ENCODE results near the gene NECTIN2. TPM values are rescaled to one million over a fixed set of nuclear protein-coding genes. Genes with fewer than 3 reads are reported as not detected.

NECTIN2 gene
- total RNA-seq, 6 experiments from 2014 or later = 63.5 to 127 (median 87.4) TPM

DNA sequence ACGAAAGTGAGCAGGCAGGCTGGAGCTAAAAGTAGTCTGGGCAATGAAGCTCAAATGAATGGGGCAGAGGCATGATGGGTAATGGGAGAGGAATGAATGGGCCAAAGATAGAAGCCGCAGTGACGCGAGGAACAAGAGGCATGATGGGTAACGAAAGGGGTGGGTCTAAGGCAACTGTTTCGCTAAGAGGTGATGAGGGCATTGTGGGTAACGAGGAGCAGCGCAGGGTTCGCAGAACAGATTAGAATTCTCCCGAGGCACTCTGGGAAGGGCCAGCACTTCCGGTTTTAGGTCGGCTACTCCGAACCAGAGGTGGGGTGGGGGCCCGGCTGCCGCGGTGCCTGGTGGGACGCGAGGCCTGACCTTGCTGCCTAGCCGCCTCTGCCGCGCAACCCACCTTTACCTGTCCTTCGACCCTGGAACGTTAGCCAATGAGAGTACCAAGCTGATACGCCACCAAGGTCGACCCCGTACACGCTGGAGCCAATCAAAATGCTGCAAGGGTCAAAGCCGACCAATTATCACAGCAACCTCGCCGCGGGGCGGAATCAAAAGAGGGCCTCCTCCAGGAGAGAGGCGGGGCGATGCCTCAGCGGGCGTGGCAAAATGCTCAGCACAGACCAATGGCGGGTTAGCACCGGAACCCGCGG lies 44.4 kb downstream of the NECTIN2 start:
- no peaks in the 10 kb centered on the region for H3K9me3 ChIP-seq
- peaks cover 0 to 44% (median 15%) of the 10 kb centered on the region in 4 donors for H3K36me3 ChIP-seq
- intact Hi-C loops (cut with DNase I) = no loop called here
- DNase-seq (peak in 1 of 3 donors; percentile 100), ATAC-seq (peak; percentile 85 to 90 (median 87))
- no peaks in the 10 kb centered on the region for H3K27me3 ChIP-seq
- TF ChIP-seq, protein P1, sequence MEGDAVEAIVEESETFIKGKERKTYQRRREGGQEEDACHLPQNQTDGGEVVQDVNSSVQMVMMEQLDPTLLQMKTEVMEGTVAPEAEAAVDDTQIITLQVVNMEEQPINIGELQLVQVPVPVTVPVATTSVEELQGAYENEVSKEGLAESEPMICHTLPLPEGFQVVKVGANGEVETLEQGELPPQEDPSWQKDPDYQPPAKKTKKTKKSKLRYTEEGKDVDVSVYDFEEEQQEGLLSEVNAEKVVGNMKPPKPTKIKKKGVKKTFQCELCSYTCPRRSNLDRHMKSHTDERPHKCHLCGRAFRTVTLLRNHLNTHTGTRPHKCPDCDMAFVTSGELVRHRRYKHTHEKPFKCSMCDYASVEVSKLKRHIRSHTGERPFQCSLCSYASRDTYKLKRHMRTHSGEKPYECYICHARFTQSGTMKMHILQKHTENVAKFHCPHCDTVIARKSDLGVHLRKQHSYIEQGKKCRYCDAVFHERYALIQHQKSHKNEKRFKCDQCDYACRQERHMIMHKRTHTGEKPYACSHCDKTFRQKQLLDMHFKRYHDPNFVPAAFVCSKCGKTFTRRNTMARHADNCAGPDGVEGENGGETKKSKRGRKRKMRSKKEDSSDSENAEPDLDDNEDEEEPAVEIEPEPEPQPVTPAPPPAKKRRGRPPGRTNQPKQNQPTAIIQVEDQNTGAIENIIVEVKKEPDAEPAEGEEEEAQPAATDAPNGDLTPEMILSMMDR (IDR thresholded peaks at IDR 0.05) = no peak
- peak; percentile 72 for TF ChIP-seq POLR2A (IDR thresholded peaks at IDR 0.05)
- peak overlapping the region; percentile 67 to 76 (median 69) for H3K27ac ChIP-seq
- peak overlapping the region; percentile 27 to 62 (median 46) for H3K4me3 ChIP-seq
- 0% methylated on average over 33 of the region's 40 CpGs for WGBS (ENCODE audit: insufficient coverage, low coverage, low lambda C conversion rate, missing lambda C conversion rate)
- H3K4me1 ChIP-seq = peaks cover 0 to 23% (median 8%) of the 10 kb centered on the region in 4 donors

DNA sequence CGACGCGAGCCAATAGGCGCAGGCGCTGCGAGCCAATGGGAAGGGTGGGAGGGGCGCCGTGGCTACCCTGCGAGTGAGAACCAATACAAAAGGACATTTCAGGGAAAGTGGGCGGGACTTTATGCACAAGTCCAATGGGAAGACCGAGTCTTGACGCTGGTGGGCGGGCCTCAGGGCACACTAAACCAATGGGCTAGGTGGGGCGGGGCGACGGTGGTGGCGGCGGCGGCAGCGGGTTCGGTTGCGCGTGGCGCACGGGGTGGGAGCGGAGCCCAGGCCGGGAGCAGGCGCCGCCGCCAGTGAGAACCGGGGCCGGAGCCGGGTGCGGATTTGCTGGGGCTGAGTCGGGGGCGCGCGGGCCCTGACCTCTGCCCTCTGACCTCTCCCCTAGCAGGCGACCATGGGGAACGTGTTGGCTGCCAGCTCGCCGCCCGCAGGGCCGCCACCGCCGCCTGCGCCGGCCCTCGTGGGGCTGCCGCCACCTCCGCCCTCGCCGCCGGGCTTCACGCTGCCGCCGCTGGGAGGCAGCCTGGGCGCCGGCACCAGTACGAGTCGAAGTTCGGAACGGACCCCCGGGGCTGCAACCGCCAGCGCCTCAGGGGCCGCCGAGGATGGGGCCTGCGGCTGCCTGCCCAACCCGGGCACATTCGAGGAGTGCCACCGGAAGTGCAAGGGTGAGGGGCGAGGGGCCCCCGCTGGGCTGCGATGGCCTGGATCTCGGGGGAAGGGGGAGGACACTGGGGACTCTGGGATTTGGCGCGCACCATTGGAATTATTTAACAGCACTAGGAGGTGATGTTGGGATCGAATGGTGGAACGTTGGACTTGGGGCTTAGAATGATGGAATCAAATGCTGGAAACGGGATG lies 45.2 kb downstream of the NECTIN2 start, which contains the start of gene TOMM40:
Gene TOMM40, plus strand, starts transcription at position 239 of the 867 bp plus-strand sequence. Its CDS starts 162 bp downstream, at position 401.
- ATAC-seq (peak in 1 of 4 donors; percentile 88), DNase-seq (peak in 2 of 3 donors; percentile 100)
- Histone ChIP-seq H3K9me3 (no peaks in the 10 kb centered on the region), H3K27me3 (no peaks in the 10 kb centered on the region), H3K36me3 (peaks cover 0 to 43% (median 16%) of the 10 kb centered on the region in 4 donors), H3K27ac (peak within 1 kb of the TSS; percentile 67 to 76 (median 69)), H3K4me3 (peak within 1 kb of the TSS; percentile 70 to 97 (median 80)), H3K4me1 (peaks cover 0 to 23% (median 8%) of the 10 kb centered on the region in 4 donors)
- WGBS (ENCODE audit: insufficient coverage, low coverage, low lambda C conversion rate, missing lambda C conversion rate) = under 1% methylated on average over 19 of the region's 81 CpGs
- TF ChIP-seq POLR2A (IDR thresholded peaks at IDR 0.05) = peak; percentile 66
- TF ChIP-seq, protein P1 (IDR thresholded peaks at IDR 0.05) = peak in 1 of 4 donors; percentile 6
- intact Hi-C loops (cut with DNase I) = no loop called here

DNA sequence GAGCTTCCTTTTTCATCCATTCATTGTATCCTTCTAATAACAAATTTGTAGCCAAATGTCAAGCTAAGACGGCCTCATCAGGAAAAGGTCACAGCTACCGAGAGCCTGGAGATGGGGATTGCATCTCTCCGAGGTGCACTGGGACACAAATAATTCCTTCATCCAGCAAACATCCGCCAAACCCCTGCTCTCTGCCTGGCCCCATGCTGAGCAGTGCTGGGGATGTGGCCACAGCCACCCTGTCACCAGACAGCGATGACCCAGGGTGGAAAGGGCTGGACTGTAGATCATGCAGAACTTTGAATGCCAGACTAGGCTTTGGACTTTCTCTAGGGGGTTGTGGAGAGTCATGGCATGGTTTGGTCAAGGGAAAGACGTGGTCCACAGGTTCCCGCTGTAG lies 46.8 kb downstream of the NECTIN2 start:
- peaks cover 0 to 23% (median 8%) of the 10 kb centered on the region in 4 donors for H3K4me1 ChIP-seq
- WGBS (ENCODE audit: insufficient coverage, low coverage, low lambda C conversion rate, missing lambda C conversion rate) = 82% methylated on average over 4 of the region's 7 CpGs
- DNase-seq = no peak
- H3K4me3 ChIP-seq = no peak overlapping the region
- no peaks in the 10 kb centered on the region for H3K9me3 ChIP-seq
- H3K36me3 ChIP-seq = peaks cover 0 to 35% (median 19%) of the 10 kb centered on the region in 4 donors
- H3K27me3 ChIP-seq = no peaks in the 10 kb centered on the region
- intact Hi-C loops (cut with DNase I) = no loop called here
- H3K27ac ChIP-seq = no peak overlapping the region
- no peak for ATAC-seq
- TF ChIP-seq, protein P1 (IDR thresholded peaks at IDR 0.05) = no peak
- TF ChIP-seq POLR2A (IDR thresholded peaks at IDR 0.05) = no peak

DNA sequence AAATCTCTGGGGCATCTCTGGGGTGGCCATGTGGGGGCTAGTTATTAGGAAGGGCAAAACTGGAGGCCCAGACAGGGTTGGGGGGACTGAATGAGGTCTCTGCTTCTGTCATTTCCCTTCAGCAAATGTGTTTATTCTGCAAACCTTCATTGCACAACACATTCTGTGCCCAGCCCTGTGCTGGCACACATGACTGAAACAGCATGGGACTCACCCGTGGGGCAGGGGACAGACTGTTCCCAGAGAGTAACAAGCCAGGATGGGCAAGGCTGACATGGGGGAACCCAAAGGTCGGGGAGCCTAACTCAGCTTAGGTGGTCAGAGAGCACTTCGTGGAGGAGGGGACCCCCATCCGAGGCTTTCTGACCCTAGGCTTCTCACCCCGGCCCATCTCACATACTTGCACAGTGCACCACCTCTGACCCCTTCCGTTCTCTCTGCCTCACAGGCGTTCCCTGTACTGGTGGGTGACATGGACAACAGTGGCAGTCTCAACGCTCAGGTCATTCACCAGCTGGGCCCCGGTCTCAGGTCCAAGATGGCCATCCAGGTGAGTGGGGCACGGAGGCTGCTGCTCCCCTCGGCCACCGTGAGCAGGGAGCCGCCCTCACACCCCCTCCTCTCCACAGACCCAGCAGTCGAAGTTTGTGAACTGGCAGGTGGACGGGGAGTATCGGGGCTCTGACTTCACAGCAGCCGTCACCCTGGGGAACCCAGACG lies 47.4 kb downstream of the NECTIN2 start:
- H3K27ac ChIP-seq = no peak overlapping the region

More for the DNA sequence above, 47.4 kb downstream of the NECTIN2 start:
- no peak for TF ChIP-seq POLR2A (IDR thresholded peaks at IDR 0.05)
- TF ChIP-seq, protein P1 (IDR thresholded peaks at IDR 0.05) = no peak
- ATAC-seq (no peak), DNase-seq (no peak)
- no peaks in the 10 kb centered on the region for H3K9me3 ChIP-seq
- H3K27me3 ChIP-seq = no peaks in the 10 kb centered on the region
- H3K4me3 ChIP-seq = no peak overlapping the region
- peaks cover 0 to 31% (median 18%) of the 10 kb centered on the region in 4 donors for H3K36me3 ChIP-seq
- H3K4me1 ChIP-seq = peaks cover 0 to 23% (median 8%) of the 10 kb centered on the region in 4 donors
- intact Hi-C loops (cut with DNase I) = no loop called here
- 86% methylated on average over 10 of the region's 18 CpGs for WGBS (ENCODE audit: insufficient coverage, low coverage, low lambda C conversion rate, missing lambda C conversion rate)

All from right lobe of liver (tissue), 6 donors.